A549 (cell line): ENCODE measurements around the gene MEIOSIN. TPM values are rescaled to one million over a fixed set of nuclear protein-coding genes. Genes with fewer than 3 reads are reported as not detected.

ENCODE experiments used
- ATAC-seq, 2 experiments: fragments of 200-7000 bp in 1 of 2; fragments of >200 bp in 1 of 2; cut with Nextera tagmentation in 1 of 2; cut with Tn5 transposase in 1 of 2; 3 replicates each; pipeline versions ENCODE4 v1.8.0 to v1.9.1; 2018 to 2020; ENCODE audit warnings: mild to moderate bottlenecking in 1 of 2, moderate library complexity in 1 of 2
- CTCF ChIA-PET: fragments of 300-600 bp; sonication (Branson Sonifier 250); formaldehyde crosslinking; extraction: SDS; loops from one replicate; lab custom pipeline; 2021; ENCODE audit warnings: antibody characterized with exemption, inconsistent platforms; lab: Yijun Ruan, JAX
- POLR2A ChIA-PET: fragments of 350-600 bp; formaldehyde crosslinking; extraction: SDS; loops from one replicate; lab custom pipeline; 2021; ENCODE audit warnings: antibody characterized with exemption, inconsistent platforms; lab: Yijun Ruan, JAX
- DNase-seq, 2 experiments: peaks; one replicate each; pipeline versions ENCODE4 v3.0.0 to v3.0.0-alpha.2; 2011 to 2016; ENCODE audit warnings: low read depth in 1 of 2, low spot score in 1 of 2
- FAIRE-seq: peaks from 2 replicates; lab custom pipeline; 2011; peaks lifted over from hg19 to GRCh38; lab: Jason Lieb, UNC
- H3K27ac ChIP-seq, 2 experiments: fragments of >200 bp; sonication (Bioruptor Twin); formaldehyde crosslinking; 3 replicates each; pipeline ENCODE4 v1.5.1; 2016 to 2017
- H3K4me1 ChIP-seq: fragments of >200 bp; sonication (Bioruptor Twin); formaldehyde crosslinking; 3 replicates; pipeline ENCODE4 v1.6.1; 2016
- H3K4me2 ChIP-seq: fragments of >200 bp; sonication (Bioruptor Twin); formaldehyde crosslinking; 3 replicates; pipeline ENCODE4 v1.6.1; 2016
- H3K4me3 ChIP-seq: fragments of >200 bp; sonication (Bioruptor Twin); formaldehyde crosslinking; 3 replicates; pipeline ENCODE4 v1.5.1; 2016
- H3K9me3 ChIP-seq: fragments of >200 bp; sonication (Bioruptor Twin); formaldehyde crosslinking; 3 replicates; pipeline ENCODE4 v1.6.1; 2016
- BCL3 ChIP-seq: fragments of >200 bp; sonication (Bioruptor Twin); formaldehyde crosslinking; IDR thresholded peaks from 3 replicates; pipeline ENCODE4 v1.6.1; 2016
- BHLHE40 ChIP-seq: IDR thresholded peaks from 2 replicates; pipeline ENCODE4 v1.6.1; 2012; ENCODE audit warnings: low read depth, low read length, inconsistent platforms
- CBX2 ChIP-seq: fragments of 200-600 bp; sonication (generic); IDR thresholded peaks from 2 replicates; pipeline ENCODE4 v1.6.1; 2016; ENCODE audit warnings: low read depth, mild to moderate bottlenecking, borderline replicate concordance
- CBX8 ChIP-seq: fragments of 200-600 bp; sonication (generic); IDR thresholded peaks from 2 replicates; pipeline ENCODE4 v1.6.1; 2016
- CHD2 ChIP-seq: fragments of 150-350 bp; IDR thresholded peaks from 2 replicates; pipeline ENCODE4 v1.6.1; 2014; ENCODE audit warnings: low read length; ENCODE audit not compliant: partially characterized antibody
- E2F6 ChIP-seq: IDR thresholded peaks from 2 replicates; pipeline ENCODE4 v1.6.1; 2012; ENCODE audit warnings: low read depth, borderline replicate concordance
- EHF ChIP-seq: fragments of 250-450 bp; sonication (Bioruptor Pico); IDR thresholded peaks from 2 replicates; pipeline ENCODE4 v1.5.0; 2020; ENCODE audit warnings: mild to moderate bottlenecking
- ESRRA ChIP-seq: fragments of 150-350 bp; IDR thresholded peaks from 2 replicates; pipeline ENCODE4 v1.6.1; 2014; ENCODE audit warnings: mild to moderate bottlenecking, low read length, borderline replicate concordance
- GATA3 ChIP-seq: IDR thresholded peaks from 2 replicates; pipeline ENCODE4 v1.6.1; 2012; ENCODE audit warnings: borderline replicate concordance
- JUN ChIP-seq, 2 experiments: fragments of >200 bp; sonication (Bioruptor Twin); formaldehyde crosslinking; IDR thresholded peaks; 2 replicates in 1 of 2; 3 replicates in 1 of 2; pipeline ENCODE4 v1.6.1; 2016 to 2017
- MAZ ChIP-seq: fragments of 150-350 bp; IDR thresholded peaks from 2 replicates; pipeline ENCODE4 v1.6.1; 2014; ENCODE audit warnings: antibody characterized with exemption, low read depth, low read length, borderline replicate concordance
- PBX3 ChIP-seq: IDR thresholded peaks from 2 replicates; pipeline ENCODE4 v1.6.1; 2012
- TFCP2L1 ChIP-seq: fragments of 250-450 bp; sonication (Bioruptor Pico); IDR thresholded peaks from 2 replicates; pipeline ENCODE4 v1.5.0; 2021; ENCODE audit warnings: mild to moderate bottlenecking
- ZFP36 ChIP-seq: fragments of 450-650 bp; IDR thresholded peaks from 2 replicates; pipeline ENCODE4 v1.6.1; 2014; ENCODE audit warnings: borderline replicate concordance; ENCODE audit not compliant: partially characterized antibody
- ZSCAN20 ChIP-seq: fragments of 250-450 bp; sonication (Bioruptor Pico); IDR thresholded peaks from 2 replicates; pipeline ENCODE4 v1.8.0; 2022; ENCODE audit warnings: mild to moderate bottlenecking, moderate library complexity
- WGBS: methylation state at CpG from one replicate; pipeline ENCODE4 v1.1.6; 2017; ENCODE audit errors: missing lambda C conversion rate; 5-methylcytosine and 5-hydroxymethylcytosine counted together
- polyA plus RNA-seq, 4 experiments: library from polyadenylated mRNA; depleted of rRNA in 3 of 4; stranded (reverse); fragments of >200 nt; fragmentation: RNase III in 1 of 4; extraction: RNeasy Plus Mini Kit Qiagen cat#74134 plus additional on column Dnase treatment in 1 of 4; gene quantifications; 2 replicates in 3 of 4; 3 replicates in 1 of 4; pipeline ENCODE4 v1.2.3, GENCODE V29; 2011 to 2017

The MEIOSIN gene
- polyA plus RNA-seq, 2 of the 4 experiments (the other 2 are of a cell fraction): not detected

- ChIA-PET POLR2A (interaction anchor here (1.1 to 4.5 kb wide), 2 partner anchors 49 to 74 kb away, joined by 3 to 68 read pairs; partner anchors contain the start of genes QPCTL and SNRPD2), CTCF (interaction anchor here (0.9 to 74.3 kb wide), 7 partner anchors 10 to 175 kb away, joined by 3 to 2204 read pairs (median 43); partner anchors contain the start of genes DMPK, DMWD, QPCTL and RSPH6A)
- TF ChIP-seq CBX2 (no peak), JUN (IDR thresholded peaks at IDR 0.05) (0 out of 5 replicates have a peak, but pooled peaks of 1 of the 2 experiments have one; percentile 25)
- ATAC-seq (no peak), DNase-seq (no peak), FAIRE-seq (no peak)
- WGBS: 97% methylated on average over 11 of the region's 17 CpGs
- Histone ChIP-seq H3K4me1 (peaks cover 18% of the 10 kb centered on the region), H3K9me3 (no peaks in the 10 kb centered on the region), H3K4me3 (peak overlapping the region; percentile 78; the same call in 1 of the 3 replicates), H3K27ac (peak overlapping the region in 1 of 2 experiments; percentile 99; a peak in 3 of 6 replicates), H3K4me2 (peak overlapping the region; percentile 84)
Observed at GRCh38 chr19:45766296-45766868, 33.1 kb downstream of the MEIOSIN start.

- no peak for ATAC-seq
- Histone ChIP-seq H3K27ac (peak overlapping the region; percentile 93 to 99), H3K9me3 (no peaks in the 10 kb centered on the region), H3K4me1 (peaks cover 18% of the 10 kb centered on the region)
- TF ChIP-seq E2F6 (no peak), CHD2 (no peak), ZSCAN20 (no peak), GATA3 (no peak), ESRRA (no peak), EHF (no peak), ZFP36 (no peak), PBX3 (no peak), BHLHE40 (no peak)
- TF ChIP-seq, all 56 proteins: peak for 0
- DNase-seq (no peak), FAIRE-seq (no peak)
- H3K4me2 ChIP-seq: peak overlapping the region; percentile 84
- 80% methylated on average over 17 of the region's 24 CpGs for WGBS
- peak overlapping the region; percentile 78 for H3K4me3 ChIP-seq
- ChIA-PET POLR2A (interaction anchor here (1.1 to 4.5 kb wide), 6 partner anchors 26 to 96 kb away, joined by 3 to 68 read pairs (median 18); partner anchors contain the start of genes DMWD, FBXO46, QPCTL and SNRPD2), CTCF (interaction anchor here (0.8 to 74.3 kb wide), 13 partner anchors 11 to 176 kb away, joined by 3 to 2204 read pairs (median 6); partner anchors contain the start of genes DMPK, DMWD, FBXO46 and QPCTL)
Observed at GRCh38 chr19:45766869-45767346, 33.7 kb downstream of the MEIOSIN start.

- H3K9me3 ChIP-seq: no peaks in the 10 kb centered on the region
- WGBS: 6% methylated on average over 25 of the region's 31 CpGs
- peak overlapping the region; percentile 78 for H3K4me3 ChIP-seq
- H3K4me2 ChIP-seq: peak overlapping the region; percentile 84
- CTCF ChIA-PET: interaction anchor here (0.6 to 74.3 kb wide), 18 partner anchors 11 to 177 kb away, joined by 3 to 2204 read pairs (median 4); partner anchors contain the start of genes DMPK, DMWD, FBXO46 and QPCTL
- POLR2A ChIA-PET: interaction anchor here (0.6 to 4.5 kb wide), 7 partner anchors 15 to 96 kb away, joined by 3 to 68 read pairs (median 32); partner anchors contain the start of genes DMPK, DMWD, FBXO46 and QPCTL
- FAIRE-seq (no peak), ATAC-seq (peak in 1 of 2 experiments; percentile 1; a peak in 3 of 6 replicates), DNase-seq (peak; percentile 58 to 74)
- peak overlapping the region; percentile 93 to 99 for H3K27ac ChIP-seq
- 0 out of 2 replicates have a peak, but pooled peaks have one; percentile 15 for TF ChIP-seq MAZ
- TF ChIP-seq CBX8: no peak
- TF ChIP-seq BCL3: 0 out of 3 replicates have a peak, but pooled peaks have one; percentile 23
- no peak for TF ChIP-seq TFCP2L1 (CRISPR knock-in tag)
- H3K4me1 ChIP-seq: peaks cover 18% of the 10 kb centered on the region
Observed at GRCh38 chr19:45767410-45767880, 34.2 kb downstream of the MEIOSIN start.
